Parathyroid adenoma (tissue), 2 donors: ENCODE results near the gene BMPER.

Source experiments
- H2AFZ ChIP-seq: fragments of 300-600 bp; sonication (generic); one replicate; pipeline ENCODE4 v1.7.0; 2017; ENCODE audit warnings: antibody characterized with exemption, mild to moderate bottlenecking
- H3K27ac ChIP-seq: fragments of 300-600 bp; sonication (generic); one replicate; pipeline ENCODE4 v1.7.0; 2017
- H3K27me3 ChIP-seq: fragments of 300-600 bp; sonication (generic); one replicate; pipeline ENCODE4 v1.7.0; 2017; ENCODE audit warnings: low read length; ENCODE audit not compliant: control insufficient read depth, insufficient read depth
- H3K36me3 ChIP-seq: fragments of 300-600 bp; sonication (generic); one replicate; pipeline ENCODE4 v1.7.0; 2017; ENCODE audit warnings: low read length; ENCODE audit not compliant: control insufficient read depth, insufficient read depth
- H3K4me1 ChIP-seq: fragments of 300-600 bp; sonication (generic); one replicate; pipeline ENCODE4 v1.7.0; 2017; ENCODE audit warnings: control low read depth
- H3K4me2 ChIP-seq: fragments of 300-600 bp; sonication (generic); one replicate; pipeline ENCODE4 v1.7.0; 2017; ENCODE audit warnings: low read length
- H3K4me3 ChIP-seq: fragments of 300-600 bp; sonication (generic); one replicate; pipeline ENCODE4 v1.7.0; 2017; ENCODE audit warnings: low read depth, low read length
- H3K79me2 ChIP-seq: fragments of 300-600 bp; sonication (generic); one replicate; pipeline ENCODE4 v1.7.0; 2017; ENCODE audit warnings: control low read depth
- H3K9ac ChIP-seq: fragments of 300-600 bp; sonication (generic); one replicate; pipeline ENCODE4 v1.7.0; 2017; ENCODE audit warnings: mild to moderate bottlenecking
- H3K9me3 ChIP-seq: fragments of 300-600 bp; sonication (generic); one replicate; pipeline ENCODE4 v1.7.0; 2017; ENCODE audit warnings: low read length; ENCODE audit not compliant: control insufficient read depth
- CTCF ChIP-seq: fragments of 300-600 bp; sonication (generic); IDR thresholded peaks from one replicate; pipeline ENCODE4 v1.7.0; 2017; ENCODE audit warnings: antibody characterized with exemption, mild to moderate bottlenecking
- donor health status: primary hyperparathyroidism.

The BMPER gene

DNA sequence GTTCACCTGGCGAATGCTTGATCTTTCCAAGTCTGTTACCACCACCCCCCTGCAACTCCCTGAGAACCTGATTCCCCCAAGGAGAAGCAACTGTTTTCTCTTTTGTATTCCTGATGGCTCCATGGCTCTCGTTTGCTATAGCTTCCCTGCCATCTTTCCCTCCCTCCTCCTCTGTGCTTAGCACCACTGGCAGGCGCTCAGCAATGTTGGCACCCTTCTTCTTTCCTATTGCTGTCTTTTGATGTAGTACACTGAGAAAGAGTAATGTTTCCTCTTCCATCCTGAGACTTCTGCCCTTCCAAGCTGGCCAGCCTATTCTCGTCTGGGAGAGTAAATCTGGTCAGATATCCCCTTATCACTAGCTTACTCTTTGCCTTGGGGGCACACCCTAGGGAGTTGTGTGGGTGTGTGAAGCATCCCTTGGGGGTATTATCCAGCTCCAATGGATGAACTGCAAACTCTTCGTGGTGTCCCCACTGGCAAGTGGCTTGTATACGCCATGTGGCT, 74.0 kb downstream of the BMPER start:
- Histone ChIP-seq H3K79me2 (no peaks in the 10 kb centered on the region), H3K36me3 (no peaks in the 10 kb centered on the region), H3K4me3 (no peak overlapping the region), H2AFZ (no peak overlapping the region), H3K27me3 (no peaks in the 10 kb centered on the region), H3K27ac (no peak overlapping the region), H3K4me2 (no peak overlapping the region), H3K4me1 (no peaks in the 10 kb centered on the region), H3K9ac (no peak overlapping the region), H3K9me3 (no peaks in the 10 kb centered on the region)
- TF ChIP-seq CTCF: no peak

GRCh38 chr7:33979807-33980355, 74.5 kb downstream of the BMPER start:
- H3K4me2 ChIP-seq: no peak overlapping the region
- H3K9ac ChIP-seq: no peak overlapping the region
- H2AFZ ChIP-seq: no peak overlapping the region
- H3K36me3 ChIP-seq: no peaks in the 10 kb centered on the region
- no peak for TF ChIP-seq CTCF
- no peak overlapping the region for H3K4me3 ChIP-seq
- H3K4me1 ChIP-seq: no peaks in the 10 kb centered on the region
- H3K79me2 ChIP-seq: no peaks in the 10 kb centered on the region
- H3K9me3 ChIP-seq: no peaks in the 10 kb centered on the region
- no peaks in the 10 kb centered on the region for H3K27me3 ChIP-seq
- no peak overlapping the region for H3K27ac ChIP-seq

GRCh38 chr7:33981226-33981625, 75.9 kb downstream of the BMPER start:
- Histone ChIP-seq H3K9ac (no peak overlapping the region), H2AFZ (no peak overlapping the region), H3K36me3 (no peaks in the 10 kb centered on the region), H3K79me2 (no peaks in the 10 kb centered on the region), H3K4me2 (no peak overlapping the region), H3K27ac (no peak overlapping the region), H3K4me1 (no peaks in the 10 kb centered on the region), H3K4me3 (no peak overlapping the region), H3K27me3 (no peaks in the 10 kb centered on the region), H3K9me3 (no peaks in the 10 kb centered on the region)
- no peak for TF ChIP-seq CTCF

- Histone ChIP-seq H2AFZ (no peak overlapping the region), H3K36me3 (no peaks in the 10 kb centered on the region), H3K4me1 (no peaks in the 10 kb centered on the region), H3K4me3 (no peak overlapping the region), H3K9me3 (no peaks in the 10 kb centered on the region), H3K4me2 (no peak overlapping the region), H3K9ac (no peak overlapping the region), H3K79me2 (no peaks in the 10 kb centered on the region), H3K27ac (no peak overlapping the region), H3K27me3 (no peaks in the 10 kb centered on the region)
- no peak for TF ChIP-seq CTCF
Measured at GRCh38 chr7:33981671-33982424, 76.5 kb downstream of the BMPER start.

GRCh38 chr7:33982425-33982786, 77.1 kb downstream of the BMPER start:
- Histone ChIP-seq H3K4me1 (no peaks in the 10 kb centered on the region), H3K27me3 (no peaks in the 10 kb centered on the region), H3K4me2 (no peak overlapping the region), H3K4me3 (no peak overlapping the region), H2AFZ (no peak overlapping the region), H3K36me3 (no peaks in the 10 kb centered on the region), H3K9ac (no peak overlapping the region), H3K27ac (no peak overlapping the region), H3K9me3 (no peaks in the 10 kb centered on the region), H3K79me2 (no peaks in the 10 kb centered on the region)
- TF ChIP-seq CTCF: peak; percentile 24
